Pancreas (tissue), 10 donors: ENCODE measurements around the gene KLRB1. TPM values are rescaled to one million over a fixed set of nuclear protein-coding genes. Genes with fewer than 3 reads are reported as not detected.

Experiments used
- ATAC-seq, 4 donors: fragments of 200-7000 bp; cut with Tn5 transposase; one replicate each; pipeline versions ENCODE4 v1.8.0 to v1.9.1; 2020; ENCODE audit warnings: mild to moderate bottlenecking in 4 of 4, moderate library complexity in 4 of 4
- DNase-seq, 6 donors: peaks; one replicate each; pipeline ENCODE4 v3.0.0-alpha.2; 2020
- FAIRE-seq: peaks from 2 replicates; lab custom pipeline; 2012; peaks lifted over from hg19 to GRCh38; lab: Jason Lieb, UNC
- H3K27ac ChIP-seq, 4 donors: fragments of 200-600 bp; sonication (generic); 1 replicate in 3 of 4; 2 replicates in 1 of 4; pipeline versions ENCODE4 v1.5.0 to v1.8.0; 2020
- H3K27me3 ChIP-seq, 4 donors: fragments of 200-600 bp; one replicate each; pipeline ENCODE4 v1.8.0; 2021
- H3K36me3 ChIP-seq, 3 donors: fragments of 200-600 bp; sonication (generic) in 1 of 3; one replicate each; pipeline versions ENCODE4 v1.5.0 to v1.8.0; 2020 to 2021
- H3K4me1 ChIP-seq, 3 donors: fragments of 200-600 bp; one replicate each; pipeline ENCODE4 v1.8.0; 2021
- H3K4me3 ChIP-seq, 4 donors: fragments of 200-600 bp; sonication (generic) in 2 of 4; one replicate each; pipeline versions ENCODE4 v1.5.0 to v1.8.0; 2020 to 2021
- H3K9me3 ChIP-seq, 4 donors: fragments of 200-600 bp; one replicate each; pipeline ENCODE4 v1.8.0; 2021
- CTCF ChIP-seq, 4 donors: fragments of 200-600 bp; sonication (generic) in 3 of 4; IDR thresholded peaks; one replicate each; pipeline versions ENCODE4 v1.5.0 to v1.8.0; 2021; ENCODE audit warnings: antibody characterized with exemption in 4 of 4
- WGBS, 2 donors: extraction: QIAGEN DNeasy Blood & Tissue Kit; methylation state at CpG; one replicate each; pipeline ENCODE4 v1.1.7; 2013; 5-methylcytosine and 5-hydroxymethylcytosine counted together
- intact Hi-C, 3 donors: fragments of 100-400 bp; cut with DNase I; formaldehyde crosslinking; loops; one replicate each; pipeline versions ENCODE4 v1.11.1 to v1.14.2; 2022
- polyA plus RNA-seq, 2 donors: library from polyadenylated mRNA; stranded (reverse); fragments of 200-250 nt; gene quantifications; one replicate each; pipeline ENCODE4 v1.2.3, GENCODE V29; 2013
- total RNA-seq, 6 donors: library from RNA; stranded (reverse); fragmentation: NEBNext Ultra II Directional in 4 of 6; extraction: Animal tissue kit (Norgen Biotek cat#: 25700) in 4 of 6; gene quantifications; one replicate each; pipeline versions ENCODE4 v1.2.1 to v1.2.4, GENCODE V29; 2021 to 2023
- donor health status: healthy with polysubstance abuse.
- donor health status: DM: no; HTN: no; CAD: no; lungs with moderate emphysema.
- donor health status: DM: no; HTN: no; CAD: no.
- donor health status: control.
- donor health status: control.
- donor health status: Bipolar disorder and iron deficiency.
- donor health status: DM: yes; HTN: yes; CAD: no.
- donor health status: DM: no; HTN: no; CAD: no.
- donor health status: DM: no; HTN: no; CAD: no.
- donor health status: DM: yes; HTN: yes; CAD: no.

The KLRB1 gene
- under 1 TPM; 0.12 to 1.00 (median 0.20) TPM for total RNA-seq
- polyA plus RNA-seq, result under 1 TPM in 1 of 2 donors, not detected in 1; 0.16 TPM

- WGBS, 2 donors, result 89% methylated on average over 2 of the region's 2 CpGs
- no peak for ATAC-seq
- no peak within 1 kb of the TSS for H3K4me3 ChIP-seq
- no peaks in the 10 kb centered on the region for H3K9me3 ChIP-seq
- H3K36me3 ChIP-seq, result no peaks in the 10 kb centered on the region
- no peak for FAIRE-seq
- TF ChIP-seq CTCF (IDR thresholded peaks at IDR 0.05), result no peak
- intact Hi-C loops, result no loop called here
- H3K4me1 ChIP-seq, result no peaks in the 10 kb centered on the region
- H3K27ac ChIP-seq, result no peak within 1 kb of the TSS
- no peak for DNase-seq
- H3K27me3 ChIP-seq, result no peaks in the 10 kb centered on the region
Measured at GRCh38 chr12:9607716-9608115, at the start of gene KLRB1. KLRB1 (minus strand) TSS chr12:9607916; CDS start chr12:9607839, 77 bp downstream.

- H3K27me3 ChIP-seq, result no peaks in the 10 kb centered on the region
- H3K36me3 ChIP-seq, result no peaks in the 10 kb centered on the region
- FAIRE-seq, result no peak
- no peak for DNase-seq
- H3K9me3 ChIP-seq, result no peaks in the 10 kb centered on the region
- H3K27ac ChIP-seq, result peak overlapping the region in 2 of 4 donors; percentile 89 to 90
- no peak for TF ChIP-seq CTCF (IDR thresholded peaks at IDR 0.05)
- no peak for ATAC-seq
- no peak overlapping the region for H3K4me3 ChIP-seq
- peaks cover 0 to 4% (median 0%) of the 10 kb centered on the region in 3 donors for H3K4me1 ChIP-seq
- WGBS, 2 donors, result 81 to 87% methylated on average over 3 of the region's 3 CpGs
- intact Hi-C loops, result no loop called here
Measured at GRCh38 chr12:9651265-9651729, 43.6 kb upstream of the KLRB1 start.

- H3K27ac ChIP-seq, result peak overlapping the region in 2 of 4 donors; percentile 89 to 90
- intact Hi-C loops, result no loop called here
- no peaks in the 10 kb centered on the region for H3K27me3 ChIP-seq
- ATAC-seq, result no peak
- H3K4me3 ChIP-seq, result peak overlapping the region in 1 of 4 donors; percentile 57
- H3K4me1 ChIP-seq, result peaks cover 0 to 4% (median 0%) of the 10 kb centered on the region in 3 donors
- WGBS, 2 donors, result 67 to 69% methylated on average over 4 of the region's 4 CpGs
- H3K9me3 ChIP-seq, result no peaks in the 10 kb centered on the region
- no peak for DNase-seq
- TF ChIP-seq CTCF (IDR thresholded peaks at IDR 0.05), result no peak
- no peaks in the 10 kb centered on the region for H3K36me3 ChIP-seq
- no peak for FAIRE-seq
Measured at GRCh38 chr12:9650151-9650576, 42.4 kb upstream of the KLRB1 start.

- DNase-seq (no peak), ATAC-seq (no peak), FAIRE-seq (no peak)
- 61 to 62% methylated on average over 5 of the region's 5 CpGs for WGBS, 2 donors
- no peaks in the 10 kb centered on the region for H3K27me3 ChIP-seq
- peak overlapping the region in 2 of 4 donors; percentile 37 to 57 for H3K4me3 ChIP-seq
- no peaks in the 10 kb centered on the region for H3K36me3 ChIP-seq
- TF ChIP-seq CTCF (IDR thresholded peaks at IDR 0.05), result no peak
- H3K27ac ChIP-seq, result peak overlapping the region in 2 of 4 donors; percentile 89 to 90
- H3K4me1 ChIP-seq, result peaks cover 0 to 4% (median 0%) of the 10 kb centered on the region in 3 donors
- H3K9me3 ChIP-seq, result no peaks in the 10 kb centered on the region
- intact Hi-C loops, result no loop called here
Measured at GRCh38 chr12:9649532-9649940, 41.8 kb upstream of the KLRB1 start.
